ENCODE measurements around the gene DELE1. TPM values are rescaled to one million over a fixed set of nuclear protein-coding genes. Genes with fewer than 3 reads are reported as not detected.

Gene DELE1
- total RNA-seq, 4 donors from 2014 or later: 76.0 to 144 (median 96.0) TPM

DNA sequence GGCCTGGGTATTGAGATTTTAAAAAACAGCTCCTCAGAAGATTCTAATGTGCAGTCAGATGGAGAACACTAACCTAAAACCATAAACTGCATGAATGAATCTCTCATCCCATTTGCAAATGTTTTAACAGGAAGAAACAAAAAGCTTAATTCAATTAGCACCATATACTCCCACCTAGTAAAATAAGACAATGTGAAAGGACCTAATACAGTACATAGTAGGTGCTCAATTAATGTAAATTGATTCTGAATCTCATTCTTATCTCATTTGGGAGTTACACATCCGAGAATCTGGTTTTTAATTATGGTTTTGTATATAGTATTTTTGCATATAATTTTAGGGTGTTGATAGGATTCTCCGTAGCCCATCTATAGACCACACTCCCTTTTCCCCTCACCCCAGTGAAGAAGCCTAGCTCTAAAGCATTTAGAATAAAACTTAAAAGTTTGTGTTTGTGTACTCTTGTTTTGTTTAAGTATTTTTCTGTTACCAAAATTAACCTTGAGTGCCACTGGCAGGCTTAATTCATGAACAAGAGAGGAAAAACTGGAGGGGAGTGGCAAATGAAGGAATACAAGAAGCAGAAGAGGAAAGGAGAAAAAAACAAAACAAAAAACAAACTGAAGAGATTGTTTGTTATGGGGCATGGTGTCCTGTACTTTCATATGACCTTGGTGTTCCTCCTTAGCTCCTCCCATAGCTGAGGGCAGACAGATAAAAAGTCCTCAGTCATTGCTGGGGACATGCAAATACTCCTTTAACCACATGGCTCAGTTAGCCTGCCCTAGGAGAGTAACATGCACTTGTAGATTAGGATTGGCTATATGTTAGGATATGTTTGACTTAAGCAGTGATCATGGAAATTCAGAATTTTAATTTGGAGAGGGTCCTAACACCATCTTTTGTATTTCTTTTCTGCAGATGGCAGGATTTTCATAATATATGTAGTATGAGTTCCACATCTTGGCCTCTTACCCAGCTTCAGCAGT is 46.4 kb downstream of the DELE1 start:
- Histone ChIP-seq H3K27me3 (no peaks in the 10 kb centered on the region), H3K36me3 (peaks cover 0 to 29% (median 0%) of the 10 kb centered on the region in 3 donors), H3K4me1 (peaks cover 0 to 33% (median 6%) of the 10 kb centered on the region in 4 donors), H3K4me3 (peak overlapping the region; percentile 53 to 86 (median 69)), H3K27ac (peak overlapping the region; percentile 89 to 99 (median 98)), H3K9me3 (no peaks in the 10 kb centered on the region)
- TF ChIP-seq POLR2A (IDR thresholded peaks at IDR 0.05): peak in 1 of 2 donors; percentile 11
- TF ChIP-seq, protein P1, sequence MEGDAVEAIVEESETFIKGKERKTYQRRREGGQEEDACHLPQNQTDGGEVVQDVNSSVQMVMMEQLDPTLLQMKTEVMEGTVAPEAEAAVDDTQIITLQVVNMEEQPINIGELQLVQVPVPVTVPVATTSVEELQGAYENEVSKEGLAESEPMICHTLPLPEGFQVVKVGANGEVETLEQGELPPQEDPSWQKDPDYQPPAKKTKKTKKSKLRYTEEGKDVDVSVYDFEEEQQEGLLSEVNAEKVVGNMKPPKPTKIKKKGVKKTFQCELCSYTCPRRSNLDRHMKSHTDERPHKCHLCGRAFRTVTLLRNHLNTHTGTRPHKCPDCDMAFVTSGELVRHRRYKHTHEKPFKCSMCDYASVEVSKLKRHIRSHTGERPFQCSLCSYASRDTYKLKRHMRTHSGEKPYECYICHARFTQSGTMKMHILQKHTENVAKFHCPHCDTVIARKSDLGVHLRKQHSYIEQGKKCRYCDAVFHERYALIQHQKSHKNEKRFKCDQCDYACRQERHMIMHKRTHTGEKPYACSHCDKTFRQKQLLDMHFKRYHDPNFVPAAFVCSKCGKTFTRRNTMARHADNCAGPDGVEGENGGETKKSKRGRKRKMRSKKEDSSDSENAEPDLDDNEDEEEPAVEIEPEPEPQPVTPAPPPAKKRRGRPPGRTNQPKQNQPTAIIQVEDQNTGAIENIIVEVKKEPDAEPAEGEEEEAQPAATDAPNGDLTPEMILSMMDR (IDR thresholded peaks at IDR 0.05): no peak
- DNase-seq: peak in 2 of 3 donors; percentile 42 to 69

DNA sequence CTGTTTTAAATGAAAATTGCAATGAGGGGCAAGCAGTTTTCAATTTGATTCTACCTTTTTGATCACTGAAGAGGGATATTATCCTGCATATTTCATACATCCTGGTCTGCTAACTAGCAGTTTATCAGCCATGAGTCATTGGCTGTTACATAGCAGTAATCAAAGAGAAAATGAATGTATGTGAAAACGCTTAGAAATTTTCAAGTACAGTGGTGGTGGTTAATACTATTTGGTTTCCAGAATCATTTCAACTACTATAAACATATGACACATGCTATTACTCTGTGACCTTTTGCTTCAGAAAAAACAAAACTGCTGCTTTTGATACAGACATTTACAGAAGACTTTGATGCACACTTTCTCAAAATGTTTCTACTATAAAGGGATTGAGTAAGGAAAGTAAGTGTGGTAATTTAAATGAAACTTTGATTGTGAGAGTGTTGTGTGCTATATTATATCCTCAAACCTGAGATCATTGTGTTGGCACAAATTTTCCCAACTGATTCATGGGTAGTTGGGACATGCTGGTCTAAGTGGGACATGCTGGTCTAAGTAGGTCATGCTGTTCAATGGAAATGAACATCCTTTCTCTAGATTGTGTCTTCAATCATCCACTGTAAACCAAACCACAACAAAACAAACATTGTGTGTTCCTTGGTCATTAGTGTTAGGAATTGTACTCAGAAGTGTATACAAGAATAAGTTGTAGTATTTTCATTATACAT is 50.4 kb downstream of the DELE1 start:
- Histone ChIP-seq H3K4me3 (no peak overlapping the region), H3K4me1 (peaks cover 0 to 44% (median 7%) of the 10 kb centered on the region in 4 donors), H3K27ac (peak overlapping the region in 1 of 4 donors; percentile 10), H3K27me3 (no peaks in the 10 kb centered on the region), H3K36me3 (peaks cover 0 to 49% (median 0%) of the 10 kb centered on the region in 3 donors), H3K9me3 (no peaks in the 10 kb centered on the region)
- TF ChIP-seq, protein P1 (IDR thresholded peaks at IDR 0.05): no peak
- no peak for TF ChIP-seq POLR2A (IDR thresholded peaks at IDR 0.05)
- DNase-seq: no peak

DNA sequence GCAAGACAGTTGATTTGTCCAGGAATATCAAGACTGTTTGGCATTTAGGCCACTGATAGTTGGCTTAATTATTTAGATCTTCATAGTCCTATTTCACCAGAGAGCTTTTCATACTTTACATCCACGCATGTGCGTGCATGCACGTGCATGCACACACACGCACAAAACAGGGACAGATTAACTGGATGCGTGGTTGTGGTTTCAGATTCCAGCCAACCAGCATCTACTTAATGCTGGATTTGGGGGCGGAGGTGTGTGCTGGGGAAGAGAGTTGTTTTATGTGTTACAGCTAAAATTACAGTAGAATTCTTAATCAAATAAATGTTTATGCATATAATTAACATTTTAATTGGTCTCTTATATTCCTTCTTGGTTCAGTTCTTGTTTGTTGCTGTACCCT is 52.5 kb downstream of the DELE1 start:
- no peak overlapping the region for H3K4me3 ChIP-seq
- H3K36me3 ChIP-seq: peaks cover 0 to 71% (median 0%) of the 10 kb centered on the region in 3 donors
- no peak overlapping the region for H3K27ac ChIP-seq
- no peaks in the 10 kb centered on the region for H3K9me3 ChIP-seq
- peaks cover 0 to 27% (median 4%) of the 10 kb centered on the region in 4 donors for H3K4me1 ChIP-seq
- no peaks in the 10 kb centered on the region for H3K27me3 ChIP-seq
- TF ChIP-seq, protein P1 (IDR thresholded peaks at IDR 0.05): no peak
- no peak for TF ChIP-seq POLR2A (IDR thresholded peaks at IDR 0.05)
- DNase-seq: no peak

DNA sequence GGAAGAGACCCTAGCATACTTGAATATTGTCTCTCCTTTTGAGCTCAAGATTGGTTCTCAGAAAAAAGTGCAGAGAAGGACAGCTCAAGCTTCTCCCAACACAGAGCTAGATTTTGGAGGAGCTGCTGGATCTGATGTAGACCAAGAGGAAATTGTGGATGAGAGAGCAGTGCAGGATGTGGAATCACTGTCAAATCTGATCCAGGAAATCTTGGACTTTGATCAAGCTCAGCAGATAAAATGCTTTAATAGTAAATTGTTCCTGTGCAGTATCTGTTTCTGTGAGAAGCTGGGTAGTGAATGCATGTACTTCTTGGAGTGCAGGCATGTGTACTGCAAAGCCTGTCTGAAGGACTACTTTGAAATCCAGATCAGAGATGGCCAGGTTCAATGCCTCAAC is 54.7 kb downstream of the DELE1 start:
- Histone ChIP-seq H3K27me3 (no peaks in the 10 kb centered on the region), H3K36me3 (peaks cover 0 to 79% (median 3%) of the 10 kb centered on the region in 3 donors), H3K4me3 (no peak overlapping the region), H3K4me1 (peaks cover 0 to 23% (median 4%) of the 10 kb centered on the region in 4 donors), H3K9me3 (no peaks in the 10 kb centered on the region), H3K27ac (peak overlapping the region in 1 of 4 donors; percentile 32)
- no peak for DNase-seq
- TF ChIP-seq, protein P1 (IDR thresholded peaks at IDR 0.05): no peak
- no peak for TF ChIP-seq POLR2A (IDR thresholded peaks at IDR 0.05)

DNA sequence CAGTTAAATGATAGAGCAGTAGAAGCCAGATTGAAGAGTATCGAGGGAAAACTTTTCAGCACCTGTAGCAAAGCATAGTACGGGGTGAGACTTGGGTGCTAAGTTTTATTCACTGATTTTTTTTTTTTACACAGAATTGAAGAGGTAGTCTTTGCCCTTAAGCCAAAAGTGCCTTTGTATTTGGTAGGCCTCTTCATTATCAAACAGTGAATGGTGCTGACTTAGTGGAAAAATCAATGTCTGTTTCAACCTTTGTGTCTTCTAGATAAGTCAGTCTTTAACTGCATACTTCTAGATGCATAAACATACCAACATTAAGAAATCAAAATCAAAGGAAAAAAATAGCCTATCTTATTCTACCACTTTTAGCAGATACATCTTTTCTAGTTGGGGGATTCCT is 59.0 kb downstream of the DELE1 start:
- H3K9me3 ChIP-seq: no peaks in the 10 kb centered on the region
- H3K4me3 ChIP-seq: no peak overlapping the region
- H3K36me3 ChIP-seq: peaks cover 0 to 95% (median 3%) of the 10 kb centered on the region in 3 donors
- H3K27me3 ChIP-seq: no peaks in the 10 kb centered on the region
- no peak overlapping the region for H3K27ac ChIP-seq
- TF ChIP-seq, protein P1 (IDR thresholded peaks at IDR 0.05): no peak
- TF ChIP-seq POLR2A (IDR thresholded peaks at IDR 0.05): no peak
- peaks cover 0 to 8% (median 0%) of the 10 kb centered on the region in 4 donors for H3K4me1 ChIP-seq
- no peak for DNase-seq
